Pulmonary artery endothelial cell (primary cell): ENCODE data around the gene CLDN17. TPM values are rescaled to one million over a fixed set of nuclear protein-coding genes. Genes with fewer than 3 reads are reported as not detected.

Source experiments
- DNase-seq: peaks from one replicate; pipeline ENCODE4 v3.0.0-alpha.2; 2011; ENCODE audit warnings: low read depth, low spot score
- total RNA-seq: library from RNA; depleted of rRNA; stranded (reverse); fragments of >200 nt; gene quantifications from 2 replicates; pipeline ENCODE4 v1.2.3, GENCODE V29; 2014

CLDN17 gene
- total RNA-seq: not detected in 2 replicates

- DNase-seq: no peak
These were observed at the start of gene CLDN17 for GRCh38 chr21:30166705-30167104. CLDN17 (minus strand) TSS chr21:30166805; CDS start chr21:30166617, 188 bp downstream.

- no peak for DNase-seq
These were observed 49.6 kb upstream of the CLDN17 start, which contains the start of gene CLDN8 for GRCh38 chr21:30216041-30216723. CLDN8 (minus strand) TSS chr21:30216097; CDS start chr21:30215925, 172 bp downstream.

DNA sequence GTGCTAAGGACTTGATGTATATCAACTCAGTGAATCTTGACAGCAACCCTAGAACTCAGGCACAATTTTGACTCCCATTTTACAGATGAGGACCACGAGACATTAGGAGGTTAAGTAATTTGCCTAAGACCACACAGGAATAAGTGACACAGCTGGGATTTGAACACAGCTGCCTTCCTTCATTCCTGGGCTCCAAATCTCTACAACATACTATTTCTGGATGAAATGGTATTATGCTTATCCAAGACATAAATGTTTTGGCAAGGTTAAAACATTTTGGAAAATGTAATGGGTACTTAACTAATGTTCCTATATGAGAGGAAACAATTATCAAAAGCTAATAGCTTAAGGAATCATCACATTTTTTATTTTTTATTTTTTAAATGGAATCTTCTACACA, 44.5 kb upstream of the CLDN17 start:
- no peak for DNase-seq

- no peak for DNase-seq
These were observed 43.0 kb upstream of the CLDN17 start for GRCh38 chr21:30209601-30210000.

GRCh38 chr21:30207252-30207579, 40.6 kb upstream of the CLDN17 start:
- DNase-seq: no peak

GRCh38 chr21:30206551-30207251, 40.1 kb upstream of the CLDN17 start:
- DNase-seq: no peak

GRCh38 chr21:30200000-30200399, 33.4 kb upstream of the CLDN17 start:
- no peak for DNase-seq

DNA sequence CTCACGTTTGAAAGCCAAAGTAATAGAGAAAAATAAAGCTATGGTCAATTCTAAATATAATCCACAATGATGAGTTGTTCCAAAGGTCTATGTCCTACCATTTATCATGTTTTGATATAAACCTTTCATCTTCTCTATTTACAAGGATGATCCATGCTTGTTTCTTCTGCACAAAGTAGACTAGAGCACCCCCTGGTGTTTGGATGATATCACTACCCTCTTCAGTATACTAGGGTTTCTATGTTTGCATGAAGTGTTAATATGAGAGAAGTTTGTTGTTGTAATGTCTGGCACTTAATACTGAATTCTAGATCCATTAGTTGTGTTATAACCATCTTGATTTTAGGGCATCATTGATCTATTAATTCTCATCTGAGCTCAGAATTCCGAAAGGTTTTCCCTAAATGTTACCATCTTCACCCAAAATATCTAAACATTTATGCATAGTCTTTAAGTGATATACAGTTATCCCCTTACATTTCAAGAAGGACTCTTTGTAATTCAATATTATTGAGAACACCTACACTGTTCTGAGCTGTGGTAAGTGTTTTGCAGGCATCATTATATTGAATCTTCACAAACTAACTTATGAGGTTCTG, 28.2 kb upstream of the CLDN17 start:
- no peak for DNase-seq

- no peak for DNase-seq
These were observed 26.6 kb upstream of the CLDN17 start for GRCh38 chr21:30193201-30193600.

- no peak for DNase-seq
These were observed 23.9 kb upstream of the CLDN17 start for GRCh38 chr21:30190554-30190953.

GRCh38 chr21:30189773-30190172, 23.2 kb upstream of the CLDN17 start:
- DNase-seq: no peak

GRCh38 chr21:30186242-30186641, 19.6 kb upstream of the CLDN17 start:
- DNase-seq: no peak

DNA sequence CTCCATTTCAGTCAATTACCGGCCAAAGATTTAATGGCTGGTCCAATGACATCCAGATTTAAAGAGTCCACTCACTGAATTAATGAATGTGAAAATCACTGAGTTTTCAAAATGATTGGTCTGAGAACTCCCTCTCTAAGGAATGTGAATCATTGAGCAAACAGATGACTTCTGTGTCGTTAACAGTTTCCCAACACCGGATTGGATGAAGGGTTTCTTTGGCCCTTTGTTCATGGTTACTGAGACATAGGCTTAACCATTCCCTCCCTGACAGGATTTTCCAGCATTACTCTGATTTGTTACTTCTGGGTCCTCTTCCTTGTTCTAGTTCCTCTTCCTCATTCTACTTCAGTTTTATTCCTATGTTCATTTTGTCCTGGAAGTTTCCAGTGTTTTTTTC, 1.5 kb upstream of the CLDN17 start:
- no peak for DNase-seq

DNA sequence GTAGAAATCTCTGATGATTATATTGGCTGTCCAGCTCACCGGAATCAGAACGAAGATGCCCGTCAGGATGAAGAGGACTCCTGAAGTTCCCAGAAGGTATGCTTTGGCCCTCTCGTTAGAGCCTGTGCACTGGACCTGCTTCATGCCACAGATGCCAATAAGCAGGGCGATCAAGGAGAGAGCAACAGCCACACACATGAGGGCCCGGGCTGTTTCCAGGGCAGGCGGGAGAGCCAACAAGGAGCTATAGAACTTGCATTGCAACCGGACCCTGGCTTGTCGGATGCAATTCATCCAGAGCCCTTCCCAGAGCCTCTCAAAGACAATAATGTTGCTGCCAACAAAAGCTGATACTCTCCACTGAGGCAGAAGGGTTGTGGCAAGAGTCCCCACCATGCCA, 434 bp downstream of the CLDN17 start:
- DNase-seq: no peak

GRCh38 chr21:30164796-30165195, 1.8 kb downstream of the CLDN17 start:
- no peak for DNase-seq

DNA sequence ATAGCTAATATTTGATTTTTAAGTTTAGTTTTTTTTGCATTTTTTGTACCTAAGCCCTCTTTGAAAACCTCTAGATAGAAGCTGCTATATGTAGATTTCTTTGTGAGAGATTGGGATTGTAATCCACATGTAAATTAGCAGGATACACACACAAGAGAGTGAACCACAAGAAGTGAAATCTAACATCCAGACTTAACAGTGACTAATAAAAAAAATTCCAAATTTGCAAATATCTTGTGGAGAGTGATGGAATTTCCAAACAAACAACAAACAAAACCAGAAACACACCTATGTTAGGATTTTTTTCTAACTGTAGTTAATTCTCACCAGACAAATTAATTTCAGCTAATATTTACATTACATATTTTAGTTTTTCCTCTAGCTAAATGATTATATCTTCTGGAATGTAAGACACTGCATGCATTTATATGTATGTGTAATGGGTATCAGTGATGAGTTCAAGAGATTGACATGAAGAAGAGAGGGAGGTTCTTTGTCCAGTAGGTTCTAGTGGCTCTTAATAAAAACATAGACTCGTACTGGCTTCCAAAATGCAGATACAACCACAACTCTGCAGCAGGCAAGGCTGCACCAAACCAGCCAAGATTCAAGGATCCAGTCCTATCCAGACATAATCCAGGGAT, 12.8 kb downstream of the CLDN17 start:
- no peak for DNase-seq

- no peak for DNase-seq
These were observed 13.8 kb downstream of the CLDN17 start for GRCh38 chr21:30152792-30153191.

- no peak for DNase-seq
These were observed 17.7 kb downstream of the CLDN17 start for GRCh38 chr21:30148906-30149305.

DNA sequence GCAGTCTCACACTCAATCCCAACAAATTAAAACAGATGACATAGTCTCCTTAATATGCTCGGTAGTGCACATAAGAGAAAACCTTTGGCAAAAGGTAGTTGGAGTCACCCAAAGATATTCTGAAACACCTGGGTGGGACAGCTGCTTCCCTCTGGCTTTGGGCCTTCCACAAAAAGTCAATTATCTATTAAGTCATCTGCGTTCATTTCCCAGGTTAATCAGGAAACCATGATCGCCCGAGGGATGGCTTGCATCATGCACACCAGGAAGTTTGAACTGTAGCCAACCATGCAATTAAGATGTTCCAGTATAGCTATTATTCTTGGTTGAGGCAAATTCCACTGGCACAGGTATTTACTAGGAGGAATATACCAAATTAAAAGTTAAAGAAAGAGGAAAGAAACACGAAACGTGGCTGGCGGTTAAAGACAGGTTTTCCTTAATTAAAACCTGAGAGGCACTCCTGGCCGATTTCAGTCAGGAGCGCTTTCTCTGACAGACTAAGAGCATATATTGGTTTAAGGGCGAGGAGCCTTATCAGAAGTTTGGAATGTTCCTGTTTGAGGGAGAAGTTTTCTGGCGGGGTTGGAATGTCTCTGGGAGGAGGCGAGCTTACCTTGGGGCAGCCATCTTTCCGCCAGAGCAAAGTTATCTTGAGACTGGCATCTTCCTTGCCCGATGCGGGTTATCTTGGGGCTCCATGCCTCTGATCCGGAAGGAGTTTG, 19.9 kb downstream of the CLDN17 start:
- DNase-seq: no peak

DNA sequence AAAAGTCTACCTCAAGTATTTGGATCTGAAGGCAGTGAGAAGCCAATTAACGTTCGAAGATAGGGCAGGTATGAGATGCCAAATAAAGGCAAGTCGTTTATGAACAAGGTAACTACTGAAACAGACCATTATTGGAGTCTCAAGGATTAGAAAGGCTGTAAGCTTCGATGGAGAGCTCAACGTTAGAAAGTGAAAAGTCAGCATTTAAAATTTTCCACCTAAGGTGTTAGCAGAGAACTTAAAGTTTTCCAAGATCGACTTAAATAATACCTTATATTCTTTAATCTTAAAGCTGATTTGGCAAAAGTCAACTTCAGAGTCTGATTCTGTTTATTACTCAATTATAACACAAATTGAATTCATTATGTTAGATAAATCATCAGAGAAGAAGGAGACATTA, 28.1 kb downstream of the CLDN17 start:
- DNase-seq: no peak

GRCh38 chr21:30129246-30129645, 37.4 kb downstream of the CLDN17 start:
- DNase-seq: no peak

DNA sequence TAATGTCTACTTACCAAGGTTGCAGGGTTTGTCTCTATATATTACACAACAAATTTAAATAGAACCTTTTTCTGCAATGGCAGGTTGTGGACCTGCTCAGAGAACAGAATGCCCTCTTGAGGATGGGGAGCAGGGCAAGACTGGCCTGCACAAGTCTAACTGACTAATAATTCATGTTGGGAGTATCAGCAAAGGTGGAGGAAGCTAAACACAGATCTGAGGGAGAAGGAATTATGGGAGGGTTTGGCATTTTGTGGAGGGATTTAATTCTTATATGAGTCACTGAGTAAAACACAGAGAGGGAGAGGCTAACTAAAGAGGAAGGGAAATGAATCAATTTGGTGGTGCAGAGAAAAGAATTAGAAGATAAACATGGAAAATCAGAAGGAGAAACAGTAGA, 40.0 kb downstream of the CLDN17 start:
- no peak for DNase-seq
